GM12878 (cell line): ENCODE results near the gene TET2. TPM values are rescaled to one million over a fixed set of nuclear protein-coding genes. Genes with fewer than 3 reads are reported as not detected.

Experiments used
- ATAC-seq: fragments of 200-7000 bp; cut with Tn5 transposase; 3 replicates; pipeline ENCODE4 v1.9.1; 2020; ENCODE audit warnings: mild to moderate bottlenecking, moderate library complexity
- BruUV-seq: library from RNA; stranded (reverse); fragments of 400-500 nt; replicated peaks from 2 replicates; lab custom pipeline; 2021; lab: Mats Ljungman, UMichigan
- CTCF ChIA-PET: fragments of 300-600 bp; sonication (Branson Sonifier 250); formaldehyde crosslinking; extraction: SDS; loops from one replicate; lab custom pipeline; 2021; ENCODE audit warnings: inconsistent platforms; lab: Yijun Ruan, JAX
- POLR2A ChIA-PET: fragments of 350-600 bp; formaldehyde crosslinking; extraction: SDS; loops from one replicate; lab custom pipeline; 2021; ENCODE audit warnings: inconsistent platforms; lab: Charles Lee
- RAD21 ChIA-PET: fragments of 300-600 bp; sonication (Branson Sonifier 250); formaldehyde crosslinking; loops from one replicate; lab custom pipeline; 2023; ENCODE audit warnings: antibody characterized with exemption; ENCODE audit not compliant: unreplicated experiment; lab: Charles Lee
- SMC1A ChIA-PET: fragments of 300-600 bp; sonication (Branson Sonifier 250); formaldehyde crosslinking; loops from one replicate; lab custom pipeline; 2023; ENCODE audit not compliant: unreplicated experiment, uncharacterized antibody; lab: Charles Lee
- DNase-seq: peaks from one replicate; pipeline ENCODE4 v3.0.0-alpha.2; 2011; ENCODE audit warnings: low read depth, low spot score
- FAIRE-seq: peaks from 3 replicates; lab custom pipeline; 2011; peaks lifted over from hg19 to GRCh38; lab: Jason Lieb, UNC
- H2AFZ ChIP-seq: 2 replicates; pipeline ENCODE4 v1.6.0; 2011; ENCODE audit warnings: low read depth, low read length, control low read depth; ENCODE audit not compliant: control insufficient read depth
- H3K27ac ChIP-seq: 2 replicates; pipeline ENCODE4 v1.5.1; 2011; ENCODE audit warnings: control low read depth; ENCODE audit not compliant: control insufficient read depth, insufficient read depth
- H3K27me3 ChIP-seq, 2 experiments: replicated peaks in 1 of 2; 2 replicates each; pipeline versions ENCODE4 v1.6.0 to v1.6.1; 2011; ENCODE audit warnings: low read length in 1 of 2; ENCODE audit not compliant: control insufficient read depth in 2 of 2, insufficient read depth in 2 of 2
- H3K36me3 ChIP-seq, 2 experiments: 2 replicates each; pipeline ENCODE4 v1.5.1; 2011; ENCODE audit warnings: low read length in 1 of 2; ENCODE audit not compliant: control insufficient read depth in 2 of 2, insufficient read depth in 2 of 2
- H3K4me1 ChIP-seq: 2 replicates; pipeline ENCODE4 v1.6.1; 2011; ENCODE audit warnings: mild to moderate bottlenecking, low read length, moderate library complexity, mixed read lengths; ENCODE audit not compliant: control insufficient read depth, insufficient read depth
- H3K4me2 ChIP-seq: 2 replicates; pipeline ENCODE4 v1.6.0; 2011; ENCODE audit warnings: control low read depth; ENCODE audit not compliant: control insufficient read depth, insufficient read depth
- H3K4me3 ChIP-seq: fragments of 200-600 bp; sonication (generic); 2 replicates; pipeline ENCODE4 v1.5.1; 2016
- H3K79me2 ChIP-seq: 2 replicates; pipeline ENCODE4 v1.6.0; 2011; ENCODE audit warnings: low read length; ENCODE audit not compliant: control insufficient read depth, insufficient read depth
- H3K9ac ChIP-seq: 2 replicates; pipeline ENCODE4 v1.8.0; 2011; ENCODE audit warnings: low read length, control low read depth, mixed read lengths; ENCODE audit not compliant: control insufficient read depth, insufficient read depth
- H3K9me3 ChIP-seq: replicated peaks from 3 replicates; pipeline ENCODE4 v1.5.1; 2011; ENCODE audit warnings: mild to moderate bottlenecking, low read length; ENCODE audit not compliant: control insufficient read depth, insufficient read depth
- H4K20me1 ChIP-seq: 2 replicates; pipeline ENCODE4 v1.6.0; 2011; ENCODE audit not compliant: control insufficient read depth, insufficient read depth
- EP300 ChIP-seq, 2 experiments: fragments of 150-350 bp in 1 of 2; IDR thresholded peaks; 2 replicates each; pipeline ENCODE4 v1.6.1; 2011 to 2012; ENCODE audit warnings: low read depth in 2 of 2, low read length in 2 of 2, borderline replicate concordance in 1 of 2, improper control_type of control experiment in 1 of 2, inconsistent platforms in 1 of 2; ENCODE audit not compliant: control insufficient read depth in 1 of 2
- GATAD2B ChIP-seq: fragments of 450-650 bp; conservative IDR thresholded peaks from 2 replicates; pipeline ENCODE4 v1.6.1; 2017; ENCODE audit warnings: low read depth, mild to moderate bottlenecking, moderate library complexity
- IRF5 ChIP-seq: fragments of 450-650 bp; IDR thresholded peaks from 2 replicates; pipeline ENCODE4 v1.6.1; 2017; ENCODE audit warnings: borderline replicate concordance
- KLF5 ChIP-seq: fragments of 450-650 bp; IDR thresholded peaks from 2 replicates; pipeline ENCODE4 v1.6.1; 2014; ENCODE audit warnings: mild to moderate bottlenecking; ENCODE audit not compliant: partially characterized antibody
- MXI1 ChIP-seq: fragments of 150-350 bp; IDR thresholded peaks from 2 replicates; pipeline ENCODE4 v1.6.1; 2011; ENCODE audit warnings: low read depth, mild to moderate bottlenecking, inconsistent platforms, low read length, improper control_type of control experiment
- NFXL1 ChIP-seq: fragments of 450-650 bp; IDR thresholded peaks from 2 replicates; pipeline ENCODE4 v1.6.1; 2017; ENCODE audit warnings: antibody characterized with exemption, mild to moderate bottlenecking, borderline replicate concordance
- REST ChIP-seq: IDR thresholded peaks from 2 replicates; pipeline ENCODE4 v1.6.1; 2012; ENCODE audit warnings: mild to moderate bottlenecking, low read depth, low read length
- SMAD1 ChIP-seq: fragments of 450-650 bp; IDR thresholded peaks from 2 replicates; pipeline ENCODE4 v1.6.1; 2018; ENCODE audit warnings: mild to moderate bottlenecking, low read depth; ENCODE audit not compliant: partially characterized antibody
- SMAD5 ChIP-seq: IDR thresholded peaks from 2 replicates; pipeline ENCODE4 v1.6.1; 2016; ENCODE audit warnings: antibody characterized with exemption, low read depth
- STAT3 ChIP-seq: IDR thresholded peaks from 2 replicates; pipeline ENCODE4 v1.6.1; 2011; ENCODE audit warnings: low read depth, low read length, improper control_type of control experiment
- ZNF687 ChIP-seq: fragments of 450-650 bp; IDR thresholded peaks from 2 replicates; pipeline ENCODE4 v1.6.1; 2017; ENCODE audit warnings: mild to moderate bottlenecking, moderate library complexity
- ZZZ3 ChIP-seq: IDR thresholded peaks from 2 replicates; pipeline ENCODE4 v1.6.1; 2011; ENCODE audit warnings: low read depth; ENCODE audit not compliant: control insufficient read depth, insufficient read length
- in situ Hi-C: fragments of 300-500 bp; cut with MboI; formaldehyde crosslinking; loops from 9 replicates; pipeline ENCODE4 v1.14.3; 2018; ENCODE audit warnings: mixed read lengths
- intact Hi-C: fragments of 100-400 bp; cut with micrococcal nuclease; formaldehyde crosslinking; loops from one replicate; pipeline ENCODE4 v1.14.2; 2022; ENCODE audit not compliant: unreplicated experiment
- polyA plus RNA-seq, 11 experiments: library from polyadenylated mRNA; depleted of rRNA in 4 of 11; unstranded in 6 of 11; stranded (reverse) in 5 of 11; fragments of >200 nt; fragmentation: Nextera tagmentation in 4 of 11; fragmentation: Illumina TruSeq in 1 of 11; extraction: Ambion mirVana in 4 of 11; extraction: Trizol in 1 of 11; gene quantifications; 1 replicate in 1 of 11; 2 replicates in 10 of 11; pipeline versions ENCODE4 v1.2.1 to v1.2.3, GENCODE V29; 2011 to 2016; ENCODE audit warnings: inconsistent platforms in 2 of 11, missing spikeins in 2 of 11, low read depth in 1 of 11
- total RNA-seq, 4 experiments: library from RNA; depleted of rRNA in 3 of 4; stranded (reverse); fragments of >200 nt in 3 of 4; fragmentation: Illumina TruSeq in 1 of 4; extraction: Trizol in 1 of 4; gene quantifications; 2 replicates each; pipeline versions ENCODE4 v1.2.1 to v1.2.3, GENCODE V29; 2013 to 2021

The TET2 gene
- total and polyA plus RNA-seq, 10 of the 15 experiments (the other 5 are each of a cell fraction or from before 2014, with no cell fraction given), result 3.7 to 49.0 (median 27.5) TPM

GRCh38 chr4:105327956-105328355, 181.3 kb downstream of the TET2 start:
- intact Hi-C loops, result no loop called here
- Histone ChIP-seq H3K9ac (no peak overlapping the region), H3K79me2 (no peaks in the 10 kb centered on the region), H2AFZ (no peak overlapping the region), H3K27me3 (no peaks in the 10 kb centered on the region), H3K36me3 (no peaks in the 10 kb centered on the region), H3K4me1 (no peaks in the 10 kb centered on the region), H3K4me3 (no peak overlapping the region), H3K4me2 (no peak overlapping the region), H4K20me1 (no peaks in the 10 kb centered on the region), H3K27ac (no peak overlapping the region), H3K9me3 (no peaks in the 10 kb centered on the region)
- BruUV-seq, result no TSS peak
- FAIRE-seq (no peak), DNase-seq (no peak), ATAC-seq (no peak)
- ChIA-PET SMC1A (interaction anchor here (0.7 to 1.6 kb wide), 3 partner anchors 10 to 23 kb away, joined by 3 to 5 read pairs (median 3); no protein-coding TSS in a partner anchor), CTCF (interaction anchor here (1.1 kb wide), 1 partner anchor 15 kb away, joined by 3 read pairs; no protein-coding TSS in a partner anchor), POLR2A (no interaction called here), RAD21 (no interaction called here)
- in situ Hi-C loops, result no loop called here
- TF ChIP-seq NFXL1 (no peak), IRF5 (no peak), ZNF687 (no peak), MXI1 (no peak), SMAD5 (no peak), GATAD2B (no peak), SMAD1 (no peak), KLF5 (no peak), REST (no peak), STAT3 (no peak), EP300 (IDR thresholded peaks at IDR 0.05; ENCODE audit: borderline replicate concordance in 1 of 2, control insufficient read depth in 1 of 2, low read depth in 2 of 2, low read length in 2 of 2) (no peak), ZZZ3 (no peak)
